Measurements from ENCODE around the gene CCDC38.

The CCDC38 gene

GRCh38 chr12:95830335-95831089, 111.9 kb downstream of the CCDC38 start:
- DNase-seq, result no peak

- no peak for DNase-seq
These were observed 113.0 kb downstream of the CCDC38 start for GRCh38 chr12:95829395-95829794.

- peak; percentile 37 for DNase-seq
These were observed 122.2 kb downstream of the CCDC38 start for GRCh38 chr12:95820096-95820703.

All from NCI-H446 treated with DMSO at 0.1 percent for 48 hours (cell line).